Activated T-helper 1 cell treated with anti-CD3 and anti-CD28 coated beads, Interleukin-12 subunit alpha, Interleukin-12 subunit beta, Interleukin-2, Interleukin-4 antibody, amounts not matched to agents 30 ng/mL and 10 ng/mL and 1 ng/mL, durations not matched to agents 14 hours and 24 hours and 36 hours (primary cell): ENCODE results near the gene HOXC9. TPM values are rescaled to one million over a fixed set of nuclear protein-coding genes. Genes with fewer than 3 reads are reported as not detected.

Source experiments
- DNase-seq: peaks from one replicate; pipeline ENCODE4 v3.0.0; 2021; ENCODE audit warnings: low spot score
- H3K27ac Mint-ChIP-seq: one replicate; pipeline ENCODE4 v1.8.0; 2021; ENCODE audit warnings: mild to moderate bottlenecking, mixed read lengths
- H3K27me3 Mint-ChIP-seq: one replicate; pipeline ENCODE4 v1.8.0; 2022; ENCODE audit warnings: mild to moderate bottlenecking, moderate library complexity, mixed read lengths; ENCODE audit not compliant: insufficient read depth
- H3K36me3 Mint-ChIP-seq: one replicate; pipeline ENCODE4 v1.8.0; 2021; ENCODE audit warnings: low read depth, mixed read lengths
- H3K4me1 Mint-ChIP-seq: one replicate; pipeline ENCODE4 v1.8.0; 2021; ENCODE audit warnings: low read depth, mixed read lengths
- H3K4me3 Mint-ChIP-seq: one replicate; pipeline ENCODE4 v1.8.0; 2021; ENCODE audit warnings: mild to moderate bottlenecking, moderate library complexity, mixed read lengths
- H3K9me3 Mint-ChIP-seq: one replicate; pipeline ENCODE4 v1.8.0; 2021; ENCODE audit warnings: mixed read lengths
- intact Hi-C: fragments of 100-400 bp; cut with micrococcal nuclease; formaldehyde crosslinking; loops from one replicate; pipeline ENCODE4 v1.15.1; 2024
- total RNA-seq: library from RNA; stranded (reverse); gene quantifications from 2 replicates; pipeline ENCODE4 v1.2.3, GENCODE V29; 2022

The HOXC9 gene
- total RNA-seq, 1 donor from 2014 or later, result not detected

- Mint-ChIP-seq H3K27me3 (peaks cover 89% of the 10 kb centered on the region), H3K4me1 (peaks cover 15% of the 10 kb centered on the region), H3K27ac (peak within 1 kb of the TSS; percentile 81), H3K36me3 (peaks cover 5% of the 10 kb centered on the region), H3K9me3 (no peaks in the 10 kb centered on the region), H3K4me3 (no peak within 1 kb of the TSS)
- intact Hi-C loops, result no loop called here
- no peak for DNase-seq
Observed at GRCh38 chr12:53974084-53975063, 25.6 kb upstream of the HOXC9 start, which contains the start of gene HOTAIR. TSS of gene HOTAIR (minus strand) at chr12:53974954.

- Mint-ChIP-seq H3K9me3 (no peaks in the 10 kb centered on the region), H3K36me3 (peaks cover 6% of the 10 kb centered on the region), H3K4me1 (peaks cover 15% of the 10 kb centered on the region), H3K27ac (no peak overlapping the region), H3K4me3 (no peak overlapping the region), H3K27me3 (peaks cover 89% of the 10 kb centered on the region)
- DNase-seq, result no peak
- intact Hi-C loops, result no loop called here
Observed at GRCh38 chr12:53975064-53975471, 24.9 kb upstream of the HOXC9 start.

GRCh38 chr12:53975479-53976152, 24.3 kb upstream of the HOXC9 start:
- Mint-ChIP-seq H3K27ac (peak overlapping the region; percentile 81), H3K27me3 (peaks cover 88% of the 10 kb centered on the region), H3K36me3 (peaks cover 7% of the 10 kb centered on the region), H3K9me3 (no peaks in the 10 kb centered on the region), H3K4me1 (peaks cover 15% of the 10 kb centered on the region), H3K4me3 (no peak overlapping the region)
- intact Hi-C loops, result no loop called here
- no peak for DNase-seq

- Mint-ChIP-seq H3K36me3 (peaks cover 7% of the 10 kb centered on the region), H3K4me3 (no peak overlapping the region), H3K27ac (no peak overlapping the region), H3K4me1 (peaks cover 15% of the 10 kb centered on the region), H3K9me3 (no peaks in the 10 kb centered on the region), H3K27me3 (peaks cover 88% of the 10 kb centered on the region)
- intact Hi-C loops, result no loop called here
- no peak for DNase-seq
Observed at GRCh38 chr12:53976172-53976822, 23.7 kb upstream of the HOXC9 start.

- no peak for DNase-seq
- intact Hi-C loops, result no loop called here
- Mint-ChIP-seq H3K36me3 (peaks cover 7% of the 10 kb centered on the region), H3K9me3 (no peaks in the 10 kb centered on the region), H3K27ac (no peak overlapping the region), H3K4me1 (peaks cover 15% of the 10 kb centered on the region), H3K4me3 (no peak overlapping the region), H3K27me3 (peaks cover 87% of the 10 kb centered on the region)
Observed at GRCh38 chr12:53976823-53977595, 23.0 kb upstream of the HOXC9 start.

- H3K27me3 Mint-ChIP-seq, result peaks cover 86% of the 10 kb centered on the region
- peaks cover 7% of the 10 kb centered on the region for H3K36me3 Mint-ChIP-seq
- intact Hi-C loops, result no loop called here
- no peak overlapping the region for H3K4me3 Mint-ChIP-seq
- H3K9me3 Mint-ChIP-seq, result no peaks in the 10 kb centered on the region
- peaks cover 14% of the 10 kb centered on the region for H3K4me1 Mint-ChIP-seq
- DNase-seq, result no peak
- no peak overlapping the region for H3K27ac Mint-ChIP-seq
Observed at GRCh38 chr12:53977596-53978445, 22.1 kb upstream of the HOXC9 start.

GRCh38 chr12:53978477-53979356, 21.2 kb upstream of the HOXC9 start:
- Mint-ChIP-seq H3K27me3 (peaks cover 88% of the 10 kb centered on the region), H3K4me3 (no peak overlapping the region), H3K9me3 (no peaks in the 10 kb centered on the region), H3K4me1 (peaks cover 9% of the 10 kb centered on the region), H3K36me3 (peaks cover 4% of the 10 kb centered on the region), H3K27ac (no peak overlapping the region)
- DNase-seq, result no peak
- intact Hi-C loops, result no loop called here

- H3K9me3 Mint-ChIP-seq, result no peaks in the 10 kb centered on the region
- H3K36me3 Mint-ChIP-seq, result peaks cover 4% of the 10 kb centered on the region
- no peak overlapping the region for H3K4me3 Mint-ChIP-seq
- DNase-seq, result no peak
- H3K27me3 Mint-ChIP-seq, result peaks cover 95% of the 10 kb centered on the region
- H3K27ac Mint-ChIP-seq, result no peak overlapping the region
- intact Hi-C loops, result loop anchor here (2.0 to 10.0 kb wide), 2 partner anchors 13 to 45 kb away; partner anchors contain the start of gene HOXC13
- H3K4me1 Mint-ChIP-seq, result peaks cover 8% of the 10 kb centered on the region
Observed at GRCh38 chr12:53980104-53980801, 19.7 kb upstream of the HOXC9 start.

- intact Hi-C loops, result loop anchor here (2.0 to 10.0 kb wide), 2 partner anchors 14 to 46 kb away; partner anchors contain the start of gene HOXC13
- H3K36me3 Mint-ChIP-seq, result peaks cover 3% of the 10 kb centered on the region
Observed at GRCh38 chr12:53980802-53981496, 19.0 kb upstream of the HOXC9 start.

More at GRCh38 chr12:53980802-53981496, 19.0 kb upstream of the HOXC9 start:
- H3K4me1 Mint-ChIP-seq, result peaks cover 1% of the 10 kb centered on the region
- no peak overlapping the region for H3K4me3 Mint-ChIP-seq
- no peak overlapping the region for H3K27ac Mint-ChIP-seq
- H3K9me3 Mint-ChIP-seq, result no peaks in the 10 kb centered on the region
- no peak for DNase-seq
- H3K27me3 Mint-ChIP-seq, result peaks cover 93% of the 10 kb centered on the region
